KMS-11 (cell line): ENCODE results near the gene BMS1.
"Not testable (repeated sequence)": the region's sequence is repeated elsewhere in the genome, so short reads cannot be mapped to it uniquely, and the experiment has no call there.

Experiments used
- H2AFZ ChIP-seq: fragments of 200-600 bp; sonication (generic); 2 replicates; pipeline ENCODE4 v1.6.1; 2016; ENCODE audit warnings: antibody characterized with exemption, mixed run types, low read depth
- H3K27ac ChIP-seq: fragments of 200-600 bp; sonication (generic); 2 replicates; pipeline ENCODE4 v1.6.1; 2016; ENCODE audit warnings: mild to moderate bottlenecking, mixed run types
- H3K27me3 ChIP-seq: fragments of 200-600 bp; sonication (generic); 2 replicates; pipeline ENCODE4 v1.6.1; 2017; ENCODE audit warnings: mild to moderate bottlenecking, low read depth, mixed run types, moderate library complexity; ENCODE audit not compliant: insufficient read depth
- H3K36me3 ChIP-seq: fragments of 200-600 bp; sonication (generic); 2 replicates; pipeline ENCODE4 v1.6.1; 2017; ENCODE audit warnings: mild to moderate bottlenecking, mixed run types; ENCODE audit not compliant: insufficient read depth
- H3K4me1 ChIP-seq: fragments of 200-600 bp; sonication (generic); 2 replicates; pipeline ENCODE4 v1.6.1; 2016; ENCODE audit warnings: mild to moderate bottlenecking, low read depth, mixed run types; ENCODE audit not compliant: poor library complexity, severe bottlenecking
- H3K4me2 ChIP-seq: fragments of 200-600 bp; sonication (generic); 2 replicates; pipeline ENCODE4 v1.7.0; 2016; ENCODE audit warnings: mild to moderate bottlenecking, mixed run types
- H3K4me3 ChIP-seq: fragments of 200-600 bp; sonication (generic); IDR thresholded peaks from 2 replicates; pipeline ENCODE4 v1.6.1; 2017; ENCODE audit warnings: low read depth, low read length, mixed read lengths; ENCODE audit not compliant: insufficient read depth
- H3K79me2 ChIP-seq: fragments of 200-600 bp; sonication (generic); 2 replicates; pipeline ENCODE4 v1.6.1; 2016; ENCODE audit warnings: low read depth, mixed run types; ENCODE audit not compliant: insufficient read depth
- H3K9ac ChIP-seq: fragments of 200-600 bp; sonication (generic); 2 replicates; pipeline ENCODE4 v1.6.1; 2016; ENCODE audit warnings: mild to moderate bottlenecking, mixed run types
- H4K20me1 ChIP-seq: fragments of 200-600 bp; sonication (generic); 2 replicates; pipeline ENCODE4 v1.6.1; 2016; ENCODE audit warnings: mild to moderate bottlenecking, mixed run types; ENCODE audit not compliant: insufficient read depth
- CTCF ChIP-seq: fragments of 200-600 bp; sonication (generic); conservative IDR thresholded peaks from 2 replicates; pipeline ENCODE4 v1.6.1; 2017; ENCODE audit warnings: low read depth, mild to moderate bottlenecking, antibody characterized with exemption, low read length, moderate library complexity, mixed read lengths

The BMS1 gene

GRCh38 chr10:42827201-42827600 lies 44.6 kb downstream of the BMS1 start:
- no peaks in the 10 kb centered on the region for H4K20me1 ChIP-seq
- H3K9ac ChIP-seq: no peak overlapping the region
- no peak for TF ChIP-seq CTCF
- no peak overlapping the region for H3K4me3 ChIP-seq
- no peaks in the 10 kb centered on the region for H3K27me3 ChIP-seq
- H3K4me2 ChIP-seq: no peak overlapping the region
- no peaks in the 10 kb centered on the region for H3K79me2 ChIP-seq
- H3K4me1 ChIP-seq: no peaks in the 10 kb centered on the region
- H3K36me3 ChIP-seq: no peaks in the 10 kb centered on the region
- H3K27ac ChIP-seq: no peak overlapping the region
- H2AFZ ChIP-seq: no peak overlapping the region

- not testable (repeated sequence) for H3K9ac ChIP-seq, H3K27me3 ChIP-seq, H3K4me2 ChIP-seq, H3K4me3 ChIP-seq, H4K20me1 ChIP-seq, H3K4me1 ChIP-seq, H3K36me3 ChIP-seq, H3K27ac ChIP-seq, H3K79me2 ChIP-seq, H2AFZ ChIP-seq
Measured at GRCh38 chr10:42828391-42828790, 45.8 kb downstream of the BMS1 start.

- Histone ChIP-seq H3K36me3 (no peaks in the 10 kb centered on the region), H3K27me3 (no peaks in the 10 kb centered on the region), H3K4me2 (no peak overlapping the region), H3K4me3 (no peak overlapping the region), H2AFZ (no peak overlapping the region), H4K20me1 (no peaks in the 10 kb centered on the region), H3K27ac (no peak overlapping the region), H3K79me2 (no peaks in the 10 kb centered on the region), H3K4me1 (no peaks in the 10 kb centered on the region), H3K9ac (no peak overlapping the region)
- no peak for TF ChIP-seq CTCF
Measured at GRCh38 chr10:42830237-42830636, 47.6 kb downstream of the BMS1 start.

GRCh38 chr10:42836096-42836495 lies 53.5 kb downstream of the BMS1 start:
- no peak overlapping the region for H3K4me2 ChIP-seq
- H3K36me3 ChIP-seq: no peaks in the 10 kb centered on the region
- no peak overlapping the region for H3K9ac ChIP-seq
- H2AFZ ChIP-seq: no peak overlapping the region
- H4K20me1 ChIP-seq: no peaks in the 10 kb centered on the region
- no peak overlapping the region for H3K27ac ChIP-seq
- no peaks in the 10 kb centered on the region for H3K27me3 ChIP-seq
- TF ChIP-seq CTCF: no peak
- H3K4me3 ChIP-seq: no peak overlapping the region
- no peaks in the 10 kb centered on the region for H3K79me2 ChIP-seq
- no peaks in the 10 kb centered on the region for H3K4me1 ChIP-seq

- TF ChIP-seq CTCF: no peak
- no peak overlapping the region for H3K4me2 ChIP-seq
- no peaks in the 10 kb centered on the region for H3K36me3 ChIP-seq
- no peaks in the 10 kb centered on the region for H3K27me3 ChIP-seq
- no peaks in the 10 kb centered on the region for H3K4me1 ChIP-seq
- H3K27ac ChIP-seq: no peak overlapping the region
- no peak overlapping the region for H3K9ac ChIP-seq
- H3K79me2 ChIP-seq: no peaks in the 10 kb centered on the region
- H4K20me1 ChIP-seq: no peaks in the 10 kb centered on the region
- no peak overlapping the region for H3K4me3 ChIP-seq
- no peak overlapping the region for H2AFZ ChIP-seq
Measured at GRCh38 chr10:42836771-42837468, 54.3 kb downstream of the BMS1 start.

GRCh38 chr10:42844810-42845209 lies 62.2 kb downstream of the BMS1 start:
- not testable (repeated sequence) for H3K4me2 ChIP-seq, H3K27me3 ChIP-seq, H4K20me1 ChIP-seq, H3K4me3 ChIP-seq, H2AFZ ChIP-seq, H3K36me3 ChIP-seq, H3K4me1 ChIP-seq, H3K79me2 ChIP-seq, H3K9ac ChIP-seq, H3K27ac ChIP-seq

GRCh38 chr10:42847261-42847660 lies 64.7 kb downstream of the BMS1 start:
- not testable (repeated sequence) for H3K9ac ChIP-seq, H3K79me2 ChIP-seq, H3K27me3 ChIP-seq, H3K4me1 ChIP-seq, H2AFZ ChIP-seq, H3K36me3 ChIP-seq, H3K4me2 ChIP-seq, H3K27ac ChIP-seq, H4K20me1 ChIP-seq, H3K4me3 ChIP-seq
